Colonic mucosa (tissue), 4 donors: Measurements from ENCODE around the gene HECTD4. TPM values are rescaled to one million over a fixed set of nuclear protein-coding genes. Genes with fewer than 3 reads are reported as not detected.

Experiments used
- DNase-seq: peaks from one replicate; pipeline ENCODE4 v3.0.0-alpha.2; 2020
- H3K27ac ChIP-seq: fragments of 200-600 bp; one replicate; pipeline ENCODE4 v1.8.0; 2021
- H3K27me3 ChIP-seq: fragments of 200-600 bp; one replicate; pipeline ENCODE4 v1.8.0; 2021
- H3K36me3 ChIP-seq: fragments of 200-600 bp; one replicate; pipeline ENCODE4 v1.8.0; 2021
- H3K4me1 ChIP-seq: fragments of 200-600 bp; one replicate; pipeline ENCODE4 v1.8.0; 2021; ENCODE audit warnings: mild to moderate bottlenecking
- H3K4me3 ChIP-seq: fragments of 200-600 bp; one replicate; pipeline ENCODE4 v1.8.0; 2021
- H3K9ac ChIP-seq, 2 donors: one replicate each; pipeline ENCODE4 v1.7.0; 2013; ENCODE audit warnings: control low read depth in 2 of 2, low read depth in 2 of 2, low read length in 2 of 2
- H3K9me3 ChIP-seq: fragments of 200-600 bp; one replicate; pipeline ENCODE4 v1.8.0; 2021
- intact Hi-C: fragments of 100-400 bp; cut with DNase I; formaldehyde crosslinking; loops from one replicate; pipeline ENCODE4 v1.14.1; 2022
- total RNA-seq, 2 donors: library from RNA; stranded (reverse); fragmentation: NEBNext Ultra II Directional in 1 of 2; extraction: Animal tissue kit (Norgen Biotek cat#: 25700) in 1 of 2; gene quantifications; one replicate each; pipeline ENCODE4 v1.2.1, GENCODE V29; 2021
- TF ChIP-seq, protein P1 (sequence below): fragments of 200-600 bp; IDR thresholded peaks from one replicate; pipeline ENCODE4 v1.8.0; 2022; ENCODE audit warnings: antibody characterized with exemption, mild to moderate bottlenecking
- donor health status: healthy.
- donor health status: DM: no; HTN: no; CAD: no.
- donor health status: DM: no; HTN: no; CAD: no.

The HECTD4 gene
- total RNA-seq, 2 donors from 2014 or later: 39.6 to 41.7 TPM

DNA sequence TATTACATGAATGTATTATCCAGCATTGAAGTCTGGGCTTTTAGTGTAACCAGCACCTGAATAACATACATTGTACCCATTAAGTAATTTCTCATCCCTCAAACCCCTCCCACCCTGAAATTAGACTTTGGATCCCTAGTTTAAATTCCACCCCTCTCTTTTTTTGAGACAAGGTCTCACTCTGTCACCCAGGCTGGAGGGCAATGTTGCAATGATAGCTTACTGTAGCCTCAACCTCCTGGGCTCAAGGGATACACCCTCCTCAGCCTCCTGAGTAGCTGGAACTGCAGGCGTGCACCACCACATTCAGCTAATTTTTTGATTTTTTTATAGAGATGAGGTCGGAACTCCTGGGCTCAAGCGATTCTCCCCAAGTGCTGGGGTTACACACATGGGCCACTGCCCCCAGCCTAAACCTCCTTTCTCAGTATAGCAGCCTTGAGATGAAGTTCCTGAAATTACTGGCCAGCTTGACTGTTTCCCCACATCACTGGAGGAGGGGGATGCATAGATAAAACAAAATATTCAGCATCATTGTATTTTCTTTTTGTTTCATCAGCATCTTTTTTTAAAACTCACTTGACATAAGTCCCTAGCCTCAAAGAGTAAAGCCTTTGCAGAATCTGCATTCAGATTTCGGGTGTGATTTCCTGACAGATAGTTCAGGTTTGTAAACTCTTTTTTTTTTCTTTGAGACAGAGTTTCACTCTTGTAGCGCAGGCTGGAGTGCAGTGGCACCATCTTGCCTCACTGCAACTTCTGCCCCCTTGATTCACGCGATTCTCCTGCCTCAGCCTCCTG, 43.6 kb upstream of the HECTD4 start:
- H3K9ac ChIP-seq: no peak overlapping the region
- no peaks in the 10 kb centered on the region for H3K36me3 ChIP-seq
- no peaks in the 10 kb centered on the region for H3K4me1 ChIP-seq
- H3K27ac ChIP-seq: no peak overlapping the region
- H3K9me3 ChIP-seq: no peaks in the 10 kb centered on the region
- no peaks in the 10 kb centered on the region for H3K27me3 ChIP-seq
- DNase-seq: no peak
- TF ChIP-seq, protein P1, sequence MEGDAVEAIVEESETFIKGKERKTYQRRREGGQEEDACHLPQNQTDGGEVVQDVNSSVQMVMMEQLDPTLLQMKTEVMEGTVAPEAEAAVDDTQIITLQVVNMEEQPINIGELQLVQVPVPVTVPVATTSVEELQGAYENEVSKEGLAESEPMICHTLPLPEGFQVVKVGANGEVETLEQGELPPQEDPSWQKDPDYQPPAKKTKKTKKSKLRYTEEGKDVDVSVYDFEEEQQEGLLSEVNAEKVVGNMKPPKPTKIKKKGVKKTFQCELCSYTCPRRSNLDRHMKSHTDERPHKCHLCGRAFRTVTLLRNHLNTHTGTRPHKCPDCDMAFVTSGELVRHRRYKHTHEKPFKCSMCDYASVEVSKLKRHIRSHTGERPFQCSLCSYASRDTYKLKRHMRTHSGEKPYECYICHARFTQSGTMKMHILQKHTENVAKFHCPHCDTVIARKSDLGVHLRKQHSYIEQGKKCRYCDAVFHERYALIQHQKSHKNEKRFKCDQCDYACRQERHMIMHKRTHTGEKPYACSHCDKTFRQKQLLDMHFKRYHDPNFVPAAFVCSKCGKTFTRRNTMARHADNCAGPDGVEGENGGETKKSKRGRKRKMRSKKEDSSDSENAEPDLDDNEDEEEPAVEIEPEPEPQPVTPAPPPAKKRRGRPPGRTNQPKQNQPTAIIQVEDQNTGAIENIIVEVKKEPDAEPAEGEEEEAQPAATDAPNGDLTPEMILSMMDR: no peak
- H3K4me3 ChIP-seq: no peak overlapping the region
- intact Hi-C loops: no loop called here

DNA sequence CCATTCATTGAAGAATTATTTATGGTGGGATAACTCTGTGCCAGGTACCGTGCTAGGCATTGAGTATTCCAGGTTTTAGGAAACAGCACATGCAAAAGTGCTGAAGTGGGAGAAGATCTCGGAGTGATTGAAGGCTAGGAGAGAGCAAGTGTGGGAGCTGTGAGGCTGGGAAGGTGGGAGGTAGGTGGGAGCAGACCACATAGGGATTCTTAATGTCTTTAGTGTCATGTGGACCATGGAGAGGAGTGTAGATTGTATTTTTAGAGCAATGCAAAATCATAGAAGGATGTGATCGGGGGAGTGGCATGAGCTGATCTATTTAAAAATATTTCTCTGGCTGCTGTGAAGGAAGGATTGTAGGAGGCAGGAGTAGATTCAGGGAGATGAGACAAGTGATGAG, 41.9 kb upstream of the HECTD4 start:
- TF ChIP-seq, protein P1: no peak
- Histone ChIP-seq H3K4me1 (peaks cover 5% of the 10 kb centered on the region), H3K27me3 (no peaks in the 10 kb centered on the region), H3K4me3 (no peak overlapping the region), H3K27ac (no peak overlapping the region), H3K36me3 (no peaks in the 10 kb centered on the region), H3K9me3 (no peaks in the 10 kb centered on the region), H3K9ac (no peak overlapping the region)
- no peak for DNase-seq
- intact Hi-C loops: no loop called here

DNA sequence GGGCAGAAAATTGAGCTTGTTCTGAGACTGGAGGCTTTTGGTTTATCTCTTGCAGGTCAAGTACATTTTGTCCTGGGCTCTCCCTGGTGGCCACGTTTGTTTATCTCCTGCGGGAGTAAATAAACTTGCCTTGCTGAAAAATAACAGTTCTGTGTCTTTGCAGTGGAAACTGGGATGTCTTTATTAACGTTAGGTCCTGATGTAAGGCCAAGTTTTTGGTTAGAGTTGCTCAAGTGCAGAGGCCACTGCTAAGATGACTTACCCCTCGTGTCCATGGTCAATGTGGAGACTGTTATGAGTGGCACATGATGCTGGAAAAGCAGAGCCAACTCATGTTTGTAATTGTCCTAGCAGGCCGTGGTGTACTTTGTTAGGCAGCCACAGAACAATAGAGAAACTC, 40.3 kb upstream of the HECTD4 start:
- H3K4me3 ChIP-seq: no peak overlapping the region
- no peak overlapping the region for H3K9ac ChIP-seq
- H3K27me3 ChIP-seq: no peaks in the 10 kb centered on the region
- no peaks in the 10 kb centered on the region for H3K36me3 ChIP-seq
- intact Hi-C loops: no loop called here
- TF ChIP-seq, protein P1: no peak
- H3K27ac ChIP-seq: no peak overlapping the region
- H3K9me3 ChIP-seq: no peaks in the 10 kb centered on the region
- no peak for DNase-seq
- H3K4me1 ChIP-seq: peaks cover 5% of the 10 kb centered on the region

DNA sequence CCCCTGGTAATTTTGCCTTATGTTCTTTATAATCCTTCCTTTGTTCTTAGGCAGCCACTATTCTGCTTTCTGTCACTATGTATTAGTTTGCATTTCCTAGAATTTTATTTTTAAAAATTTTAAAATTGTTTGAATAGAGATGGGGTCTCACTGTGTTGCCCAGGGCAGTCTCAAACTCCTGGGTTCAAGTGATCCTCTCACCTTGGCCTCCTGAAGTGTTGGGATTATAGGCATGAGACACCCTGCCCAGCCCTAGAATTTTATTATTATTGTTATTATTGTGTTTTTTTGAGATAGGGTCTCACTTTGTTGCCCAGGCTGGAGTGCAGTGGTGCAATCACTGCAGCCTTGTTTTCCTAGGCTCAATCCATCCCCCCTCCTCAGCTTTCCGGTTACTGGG, 39.1 kb upstream of the HECTD4 start:
- Histone ChIP-seq H3K27ac (no peak overlapping the region), H3K9ac (no peak overlapping the region), H3K4me1 (peaks cover 5% of the 10 kb centered on the region), H3K27me3 (no peaks in the 10 kb centered on the region), H3K4me3 (no peak overlapping the region), H3K36me3 (no peaks in the 10 kb centered on the region), H3K9me3 (no peaks in the 10 kb centered on the region)
- no peak for DNase-seq
- TF ChIP-seq, protein P1: no peak
- intact Hi-C loops: no loop called here

DNA sequence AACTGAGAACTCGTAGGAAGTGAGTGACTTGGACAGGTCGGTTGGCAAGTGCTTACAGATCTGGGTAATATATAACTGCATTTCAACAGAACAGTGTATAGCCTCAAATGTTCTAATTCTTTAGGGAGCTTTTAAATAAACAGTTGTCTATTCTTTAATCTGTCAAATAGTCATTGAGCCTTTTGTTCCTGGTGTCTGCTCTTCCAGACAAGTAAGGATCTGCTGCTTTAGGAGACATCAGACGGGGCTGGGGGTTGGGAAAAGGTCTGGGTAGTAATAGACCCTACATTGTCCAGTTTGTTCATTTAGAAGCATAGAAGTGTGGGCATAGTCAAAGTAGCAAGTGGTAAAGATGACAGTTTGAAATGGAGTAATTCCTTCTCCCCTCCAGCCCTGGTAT, 38.5 kb upstream of the HECTD4 start:
- DNase-seq: no peak
- H3K9ac ChIP-seq: no peak overlapping the region
- H3K36me3 ChIP-seq: no peaks in the 10 kb centered on the region
- TF ChIP-seq, protein P1: no peak
- no peaks in the 10 kb centered on the region for H3K9me3 ChIP-seq
- H3K4me3 ChIP-seq: no peak overlapping the region
- intact Hi-C loops: no loop called here
- H3K4me1 ChIP-seq: peaks cover 5% of the 10 kb centered on the region
- H3K27me3 ChIP-seq: no peaks in the 10 kb centered on the region
- no peak overlapping the region for H3K27ac ChIP-seq
